Left ventricle myocardium inferior (tissue), 1 donor: ENCODE results near the gene C8G. TPM values are rescaled to one million over a fixed set of nuclear protein-coding genes. Genes with fewer than 3 reads are reported as not detected.
A peak's percentile ranks its signal among the peaks of the same experiment; 100 is the strongest.

Experiments
- DNase-seq: peaks from one replicate; pipeline ENCODE4 v3.0.0-alpha.2; 2020
- H3K27ac ChIP-seq: fragments of 200-600 bp; replicated peaks from 2 replicates; pipeline ENCODE4 v1.8.0; 2021
- H3K27me3 ChIP-seq: fragments of 200-600 bp; 2 replicates; pipeline ENCODE4 v1.8.0; 2021; ENCODE audit warnings: low read depth
- H3K36me3 ChIP-seq: fragments of 200-600 bp; 2 replicates; pipeline ENCODE4 v1.8.0; 2021
- H3K4me1 ChIP-seq: fragments of 200-600 bp; 2 replicates; pipeline ENCODE4 v1.8.0; 2021
- H3K4me3 ChIP-seq: fragments of 200-600 bp; 2 replicates; pipeline ENCODE4 v1.8.0; 2021; ENCODE audit warnings: mild to moderate bottlenecking, moderate library complexity
- H3K9me3 ChIP-seq: fragments of 200-600 bp; replicated peaks from 2 replicates; pipeline ENCODE4 v1.8.0; 2021
- intact Hi-C: fragments of 100-400 bp; cut with micrococcal nuclease; formaldehyde crosslinking; loops from one replicate; pipeline ENCODE4 v1.11.0; 2022
- long read RNA-seq: library from polyadenylated mRNA; unstranded; transcript quantifications from one replicate; pipeline ENCODE4 v2.0.0, GENCODE V29; 2021
- total RNA-seq: library from RNA; stranded (reverse); fragmentation: NEBNext Ultra II Directional; extraction: Animal tissue kit (Norgen Biotek cat#: 25700); gene quantifications from one replicate; pipeline ENCODE4 v1.2.1, GENCODE V29; 2021
- TF ChIP-seq, protein P1 (sequence below): fragments of 200-600 bp; IDR thresholded peaks from 2 replicates; pipeline ENCODE4 v1.8.0; 2021; ENCODE audit warnings: antibody characterized with exemption, mild to moderate bottlenecking, borderline replicate concordance
- donor health status: DM: no; HTN: yes; CAD: no; lungs with severe emphysema.

C8G gene
- 3.6 TPM for total RNA-seq
- long read RNA-seq: 0 reads

DNA sequence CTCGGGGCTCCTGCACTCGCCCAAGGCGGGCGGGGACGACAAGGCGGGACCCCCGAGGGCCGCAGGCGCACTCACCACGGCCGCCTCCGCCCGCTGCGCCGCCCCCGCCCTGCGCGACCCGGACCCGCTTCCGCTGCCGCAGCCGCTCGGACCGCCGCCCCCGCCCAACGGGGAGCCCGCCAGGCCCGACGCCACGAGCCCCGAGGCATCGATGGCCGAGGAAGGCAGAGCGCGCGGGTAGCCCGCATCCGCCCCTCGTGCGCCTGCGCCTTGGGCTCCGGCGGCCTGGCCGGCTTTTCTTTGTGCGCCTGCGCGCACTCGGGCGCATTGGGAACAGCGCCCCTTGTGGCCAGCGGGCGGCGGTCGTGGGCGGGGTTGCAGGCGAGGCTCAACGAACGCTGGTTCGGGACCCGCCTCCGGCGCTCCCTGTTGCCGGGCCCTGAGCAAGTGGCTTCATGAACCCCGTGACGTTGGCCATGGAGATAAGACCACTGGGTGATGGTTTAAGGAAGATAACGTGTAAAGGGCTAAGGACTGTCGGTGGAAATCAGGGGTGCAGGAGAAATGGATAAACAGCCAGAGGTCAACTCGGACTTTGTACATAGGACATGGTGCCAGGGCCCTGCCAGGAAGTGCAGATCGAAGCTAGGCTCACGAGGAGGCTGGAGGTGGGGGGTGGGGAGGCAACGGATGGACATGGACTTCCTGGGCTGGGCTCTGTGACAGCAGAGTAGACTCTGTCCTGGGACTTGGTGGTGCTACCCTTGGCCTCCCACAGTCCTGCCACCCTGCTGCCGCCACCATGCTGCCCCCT lies at the start of gene C8G, which contains the start of gene FBXW5:
TSS of gene C8G (plus strand) at position 725 of the 814 bp plus-strand sequence. CDS start at position 803, 78 bp downstream.
TSS of gene FBXW5 (minus strand) at position 220 of the 814 bp plus-strand sequence. CDS start 655 bp downstream, outside the sequence.
- Histone ChIP-seq H3K4me1 (peaks cover 76% of the 10 kb centered on the region), H3K27me3 (no peaks in the 10 kb centered on the region), H3K4me3 (peak within 1 kb of the TSS; percentile 78), H3K27ac (peak within 1 kb of the TSS; percentile 98), H3K36me3 (peaks cover 36% of the 10 kb centered on the region), H3K9me3 (no peaks in the 10 kb centered on the region)
- DNase-seq: peak; percentile 95
- intact Hi-C loops: no loop called here
- TF ChIP-seq, protein P1, sequence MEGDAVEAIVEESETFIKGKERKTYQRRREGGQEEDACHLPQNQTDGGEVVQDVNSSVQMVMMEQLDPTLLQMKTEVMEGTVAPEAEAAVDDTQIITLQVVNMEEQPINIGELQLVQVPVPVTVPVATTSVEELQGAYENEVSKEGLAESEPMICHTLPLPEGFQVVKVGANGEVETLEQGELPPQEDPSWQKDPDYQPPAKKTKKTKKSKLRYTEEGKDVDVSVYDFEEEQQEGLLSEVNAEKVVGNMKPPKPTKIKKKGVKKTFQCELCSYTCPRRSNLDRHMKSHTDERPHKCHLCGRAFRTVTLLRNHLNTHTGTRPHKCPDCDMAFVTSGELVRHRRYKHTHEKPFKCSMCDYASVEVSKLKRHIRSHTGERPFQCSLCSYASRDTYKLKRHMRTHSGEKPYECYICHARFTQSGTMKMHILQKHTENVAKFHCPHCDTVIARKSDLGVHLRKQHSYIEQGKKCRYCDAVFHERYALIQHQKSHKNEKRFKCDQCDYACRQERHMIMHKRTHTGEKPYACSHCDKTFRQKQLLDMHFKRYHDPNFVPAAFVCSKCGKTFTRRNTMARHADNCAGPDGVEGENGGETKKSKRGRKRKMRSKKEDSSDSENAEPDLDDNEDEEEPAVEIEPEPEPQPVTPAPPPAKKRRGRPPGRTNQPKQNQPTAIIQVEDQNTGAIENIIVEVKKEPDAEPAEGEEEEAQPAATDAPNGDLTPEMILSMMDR: peak; percentile 94

DNA sequence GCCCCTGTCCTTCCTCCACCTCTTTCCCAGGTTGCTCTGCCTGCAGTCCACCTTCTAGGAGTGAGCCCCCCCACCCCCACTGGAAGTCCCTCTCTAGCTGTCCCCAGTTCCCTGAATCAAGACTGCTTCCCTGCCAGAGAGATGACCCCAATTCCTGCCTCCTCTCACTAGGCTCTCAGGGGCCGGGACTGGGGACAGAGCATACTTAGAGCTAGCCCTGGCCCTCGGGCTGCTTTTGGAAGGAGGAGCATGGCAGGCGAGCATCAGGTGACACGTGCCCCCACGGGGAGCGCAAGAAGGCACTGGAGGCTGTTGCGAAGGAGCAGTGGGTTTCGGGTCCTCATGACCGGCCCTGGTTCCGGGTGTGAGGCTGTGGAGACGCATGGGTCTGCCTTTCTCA lies 49.0 kb upstream of the C8G start:
- intact Hi-C loops: no loop called here
- H3K27me3 ChIP-seq: no peaks in the 10 kb centered on the region
- H3K9me3 ChIP-seq: no peaks in the 10 kb centered on the region
- H3K4me1 ChIP-seq: peaks cover 8% of the 10 kb centered on the region
- DNase-seq: no peak
- H3K27ac ChIP-seq: no peak overlapping the region
- peaks cover 54% of the 10 kb centered on the region for H3K36me3 ChIP-seq
- TF ChIP-seq, protein P1: no peak
- no peak overlapping the region for H3K4me3 ChIP-seq

DNA sequence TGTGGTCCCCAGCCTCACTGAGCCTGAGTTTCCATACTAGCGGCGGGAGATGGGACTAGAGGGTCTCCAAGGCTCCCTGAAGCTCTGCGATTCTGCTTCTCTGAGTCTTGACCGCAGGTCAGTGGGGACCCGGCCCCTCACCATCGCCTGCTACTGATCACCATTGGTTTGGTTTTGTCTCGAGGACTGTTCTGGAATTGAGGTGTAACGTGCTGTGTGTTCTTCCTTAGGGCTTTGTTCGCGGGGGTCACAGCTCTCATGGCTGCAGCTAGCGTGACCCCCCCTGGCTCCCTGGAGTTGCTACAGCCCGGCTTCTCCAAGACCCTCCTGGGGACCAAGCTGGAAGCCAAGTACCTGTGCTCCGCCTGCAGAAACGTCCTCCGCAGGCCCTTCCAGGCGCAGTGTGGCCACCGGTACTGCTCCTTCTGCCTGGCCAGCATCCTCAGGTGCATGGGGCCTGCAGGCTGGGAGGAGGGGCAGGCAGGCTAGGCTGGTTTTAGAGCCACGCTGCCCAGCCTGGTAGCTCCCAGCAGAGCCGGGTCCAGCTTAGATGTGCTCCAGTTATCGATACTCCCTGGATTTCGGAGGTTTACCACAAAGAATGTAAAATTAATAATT lies 46.5 kb upstream of the C8G start:
- DNase-seq: no peak
- peaks cover 34% of the 10 kb centered on the region for H3K4me1 ChIP-seq
- intact Hi-C loops: no loop called here
- no peaks in the 10 kb centered on the region for H3K9me3 ChIP-seq
- no peaks in the 10 kb centered on the region for H3K27me3 ChIP-seq
- TF ChIP-seq, protein P1: no peak
- H3K4me3 ChIP-seq: no peak overlapping the region
- H3K36me3 ChIP-seq: peaks cover 39% of the 10 kb centered on the region
- H3K27ac ChIP-seq: no peak overlapping the region

DNA sequence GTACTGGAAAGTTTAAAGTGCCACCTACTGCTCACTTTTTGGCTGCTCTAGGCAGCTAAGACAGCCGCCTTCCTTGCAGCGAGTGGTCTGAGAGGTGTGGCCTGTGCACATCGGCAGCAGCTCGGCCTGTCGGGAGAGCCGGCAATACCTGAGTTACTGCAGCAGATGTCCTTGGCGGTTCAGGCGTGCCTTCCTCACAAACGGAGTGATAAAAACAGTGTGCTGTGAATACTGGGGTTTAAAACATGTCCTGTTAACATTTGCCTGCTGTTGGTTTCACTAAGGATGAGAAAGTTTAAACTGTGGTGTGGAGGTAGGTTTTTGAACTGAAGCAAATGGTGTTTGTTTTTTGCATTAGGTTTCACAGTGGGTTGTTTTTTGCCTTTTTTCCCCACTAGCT lies 45.8 kb upstream of the C8G start:
- no peaks in the 10 kb centered on the region for H3K27me3 ChIP-seq
- no peak for DNase-seq

DNA sequence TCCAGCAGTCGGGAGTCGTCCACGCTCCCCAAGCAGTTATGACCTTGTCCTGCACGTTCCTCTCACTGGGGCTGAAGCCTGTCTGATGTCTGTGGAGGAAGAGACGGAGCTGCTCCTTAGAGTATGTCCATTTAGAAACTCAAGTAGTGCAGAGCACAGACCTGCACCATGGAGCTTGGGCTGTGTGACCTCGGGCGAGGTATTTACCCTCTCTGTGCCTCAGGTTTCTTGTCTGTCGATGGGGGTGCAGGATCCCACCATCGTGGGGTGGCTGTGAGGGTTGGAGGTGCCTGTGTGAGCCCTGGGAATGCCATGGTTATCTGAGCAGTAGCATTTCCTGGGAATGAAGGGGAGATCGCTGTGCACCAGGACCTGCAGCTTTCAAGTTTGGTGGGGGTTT lies 44.5 kb upstream of the C8G start:
- peak overlapping the region; percentile 89 for H3K27ac ChIP-seq
- no peaks in the 10 kb centered on the region for H3K27me3 ChIP-seq
- intact Hi-C loops: no loop called here
- TF ChIP-seq, protein P1: no peak
- H3K4me3 ChIP-seq: no peak overlapping the region
- H3K4me1 ChIP-seq: peaks cover 40% of the 10 kb centered on the region
- H3K36me3 ChIP-seq: peaks cover 27% of the 10 kb centered on the region
- H3K9me3 ChIP-seq: no peaks in the 10 kb centered on the region
- no peak for DNase-seq

More for the DNA sequence above, 45.8 kb upstream of the C8G start:
- intact Hi-C loops: no loop called here
- TF ChIP-seq, protein P1: no peak
- peaks cover 36% of the 10 kb centered on the region for H3K36me3 ChIP-seq
- H3K27ac ChIP-seq: no peak overlapping the region
- H3K9me3 ChIP-seq: no peaks in the 10 kb centered on the region
- peaks cover 40% of the 10 kb centered on the region for H3K4me1 ChIP-seq
- H3K4me3 ChIP-seq: no peak overlapping the region
